KBM-7 (cell line): ENCODE data around the gene FMNL3.
"Not testable (repeated sequence)": the region's sequence is repeated elsewhere in the genome, so short reads cannot be mapped to it uniquely, and the experiment has no call there.

Experiments
- DNase-seq: peaks from one replicate; pipeline ENCODE4 v3.0.0-alpha.2; 2015
- in situ Hi-C: fragments of 300-500 bp; cut with MboI; formaldehyde crosslinking; loops from 2 replicates; pipeline ENCODE4 v1.14.3; 2020; ENCODE audit warnings: low sequenced_read_pairs, low pct_unique_long_range_greater_than_20kb, mixed read lengths

Gene FMNL3

GRCh38 chr12:49717800-49718199 lies 10.6 kb upstream of the FMNL3 start:
- in situ Hi-C loops, DNase-seq: not testable (repeated sequence)

DNA sequence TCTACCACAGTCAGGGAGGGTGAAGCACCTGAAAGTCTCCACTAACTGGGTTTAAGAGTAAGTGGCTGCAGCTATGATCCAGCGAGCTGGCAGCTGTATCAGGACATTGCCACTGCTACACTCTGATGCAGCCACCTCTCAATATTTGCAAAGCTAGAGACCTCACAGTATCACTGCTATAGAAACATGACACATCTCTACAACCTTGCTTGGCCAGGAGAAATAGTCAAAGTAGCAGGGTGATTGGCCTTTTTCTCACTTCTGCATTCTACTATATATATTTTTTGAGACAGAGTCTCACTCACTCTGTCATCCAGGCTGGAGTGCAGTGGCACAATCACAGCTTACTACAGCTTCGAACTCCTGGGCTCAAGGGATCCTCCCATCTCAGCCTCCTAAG lies 9.3 kb upstream of the FMNL3 start:
- no peak for DNase-seq
- in situ Hi-C loops = no loop called here

GRCh38 chr12:49713952-49714351 lies 6.7 kb upstream of the FMNL3 start:
- DNase-seq, in situ Hi-C loops: not testable (repeated sequence)

- DNase-seq = no peak
- in situ Hi-C loops = loop anchor here (10.0 kb wide), 1 partner anchor 54 kb away; no protein-coding TSS in a partner anchor
Measured at GRCh38 chr12:49708851-49709250, 1.6 kb upstream of the FMNL3 start.

- in situ Hi-C loops = loop anchor here (10.0 kb wide), 1 partner anchor 53 kb away; no protein-coding TSS in a partner anchor
- DNase-seq = no peak
Measured at GRCh38 chr12:49707812-49708147, 575 bp upstream of the FMNL3 start.

DNA sequence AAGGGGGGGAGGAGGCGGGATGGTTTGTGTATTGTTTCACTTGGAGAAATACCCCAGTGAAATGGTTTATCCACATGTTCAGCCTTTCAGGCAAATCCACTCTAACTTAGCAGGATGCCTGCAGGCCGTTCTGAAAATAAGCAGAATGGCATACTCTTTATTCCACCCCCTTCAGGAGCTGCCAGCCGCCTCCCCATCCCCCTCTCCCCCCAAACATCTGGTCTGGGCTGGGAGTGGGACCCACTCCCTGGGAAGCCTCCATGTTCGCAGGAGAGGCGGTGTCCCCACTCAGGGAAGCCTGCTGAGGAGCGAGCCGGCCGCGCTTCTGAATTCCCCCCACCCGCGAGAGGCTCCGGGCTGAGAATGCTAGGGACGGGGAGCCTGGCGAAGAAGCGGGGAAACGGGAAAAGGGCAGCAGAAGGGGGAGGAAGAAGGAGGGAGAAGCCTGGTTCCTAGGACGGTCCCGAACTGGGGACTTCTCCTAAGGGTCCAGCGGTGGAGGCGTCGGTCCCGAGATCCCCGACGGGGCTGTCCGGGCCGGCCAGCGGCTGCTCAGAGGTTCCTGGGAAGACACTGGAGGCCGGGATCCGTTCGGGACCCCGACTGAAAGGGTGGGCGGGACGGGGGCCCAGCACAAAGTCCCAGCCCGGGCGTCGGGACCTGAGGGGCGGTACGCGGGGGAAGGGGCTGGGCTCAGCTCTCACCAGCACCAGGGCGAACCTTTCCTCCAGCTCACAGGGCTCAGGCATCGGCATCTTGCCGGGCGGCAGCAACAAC lies 666 bp downstream of the FMNL3 start:
- in situ Hi-C loops = loop anchor here (10.0 kb wide), 1 partner anchor 52 kb away; no protein-coding TSS in a partner anchor
- DNase-seq = peak; percentile 4

DNA sequence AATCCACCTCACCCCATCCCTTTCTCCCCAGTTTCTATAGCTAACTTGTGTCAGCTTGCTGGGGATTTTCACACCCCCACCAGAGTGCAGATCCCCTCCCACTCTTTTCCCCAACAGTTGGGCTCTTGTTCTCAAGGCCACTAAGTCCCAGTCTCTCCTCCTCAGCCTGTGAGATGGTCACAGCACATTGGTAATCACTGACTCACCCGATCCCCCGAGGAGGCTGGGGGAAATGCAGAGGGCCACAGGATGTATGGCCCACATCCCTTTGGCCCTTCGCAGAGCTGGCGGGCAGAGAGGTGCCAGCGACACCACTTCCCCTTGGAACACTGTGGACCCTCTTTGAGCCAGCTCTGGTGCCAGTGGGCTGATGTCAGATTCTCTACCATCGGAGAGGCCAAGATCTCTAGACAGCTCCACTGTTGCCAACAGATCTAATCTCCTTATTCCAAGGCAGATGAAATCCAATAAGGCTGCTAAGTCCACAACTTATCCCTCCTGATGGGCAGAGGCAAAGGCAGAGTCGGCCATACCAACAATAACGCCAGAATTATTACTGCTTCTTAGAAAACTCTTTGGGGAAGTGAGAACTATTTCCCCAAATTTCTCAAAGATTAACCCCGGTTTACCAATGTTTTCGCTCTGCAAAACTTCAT lies 1.6 kb downstream of the FMNL3 start:
- in situ Hi-C loops = loop anchor here (10.0 kb wide), 1 partner anchor 51 kb away; no protein-coding TSS in a partner anchor
- DNase-seq = no peak

DNA sequence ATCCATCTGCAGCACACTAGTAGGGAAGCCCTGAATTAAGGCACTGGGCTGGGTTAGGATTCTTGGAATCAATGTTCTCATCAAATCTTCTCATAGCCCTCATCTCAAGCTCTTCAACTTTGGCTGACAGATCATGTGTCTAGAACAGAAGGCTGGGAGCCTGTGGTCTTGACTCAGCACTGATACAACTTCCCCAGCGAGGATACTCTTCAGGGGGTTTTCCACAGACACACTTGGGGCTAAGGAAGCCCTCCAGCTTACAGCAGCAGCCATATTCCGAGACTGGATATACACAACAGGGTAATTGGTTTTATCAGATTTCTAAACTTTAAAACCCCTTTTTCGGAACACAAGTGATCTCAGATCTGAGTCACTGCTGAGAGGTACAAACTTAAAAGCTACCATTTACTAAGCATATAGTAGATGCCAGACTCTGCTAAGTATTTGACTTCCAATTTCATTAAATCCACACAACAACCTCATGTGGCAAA lies 3.5 kb downstream of the FMNL3 start:
- no peak for DNase-seq
- in situ Hi-C loops = loop anchor here (10.0 kb wide), 1 partner anchor 49 kb away; no protein-coding TSS in a partner anchor

- in situ Hi-C loops = loop anchor here (10.0 kb wide), 1 partner anchor 48 kb away; no protein-coding TSS in a partner anchor
- no peak for DNase-seq
Measured at GRCh38 chr12:49702676-49703215, 4.5 kb downstream of the FMNL3 start.

DNA sequence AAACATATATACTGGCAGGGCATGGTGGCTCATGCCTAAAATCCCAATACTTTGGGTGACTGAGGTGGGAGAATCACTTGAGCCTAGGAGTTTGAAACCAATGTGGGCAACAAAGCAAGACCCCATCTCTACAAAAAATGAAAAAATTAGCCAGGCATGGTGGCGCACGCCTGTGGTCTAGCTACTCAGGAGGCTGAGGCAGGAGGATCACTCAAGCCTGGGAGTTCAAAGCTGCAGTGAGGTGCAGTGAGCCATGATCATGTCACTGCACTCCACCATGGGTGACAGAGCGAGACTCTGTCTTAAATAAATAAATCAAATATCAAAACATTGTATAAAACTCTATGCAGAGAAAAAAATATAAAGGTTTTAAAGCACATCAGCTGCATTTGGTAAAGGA lies 5.2 kb downstream of the FMNL3 start:
- no peak for DNase-seq
- in situ Hi-C loops = loop anchor here (10.0 kb wide), 1 partner anchor 47 kb away; no protein-coding TSS in a partner anchor

DNA sequence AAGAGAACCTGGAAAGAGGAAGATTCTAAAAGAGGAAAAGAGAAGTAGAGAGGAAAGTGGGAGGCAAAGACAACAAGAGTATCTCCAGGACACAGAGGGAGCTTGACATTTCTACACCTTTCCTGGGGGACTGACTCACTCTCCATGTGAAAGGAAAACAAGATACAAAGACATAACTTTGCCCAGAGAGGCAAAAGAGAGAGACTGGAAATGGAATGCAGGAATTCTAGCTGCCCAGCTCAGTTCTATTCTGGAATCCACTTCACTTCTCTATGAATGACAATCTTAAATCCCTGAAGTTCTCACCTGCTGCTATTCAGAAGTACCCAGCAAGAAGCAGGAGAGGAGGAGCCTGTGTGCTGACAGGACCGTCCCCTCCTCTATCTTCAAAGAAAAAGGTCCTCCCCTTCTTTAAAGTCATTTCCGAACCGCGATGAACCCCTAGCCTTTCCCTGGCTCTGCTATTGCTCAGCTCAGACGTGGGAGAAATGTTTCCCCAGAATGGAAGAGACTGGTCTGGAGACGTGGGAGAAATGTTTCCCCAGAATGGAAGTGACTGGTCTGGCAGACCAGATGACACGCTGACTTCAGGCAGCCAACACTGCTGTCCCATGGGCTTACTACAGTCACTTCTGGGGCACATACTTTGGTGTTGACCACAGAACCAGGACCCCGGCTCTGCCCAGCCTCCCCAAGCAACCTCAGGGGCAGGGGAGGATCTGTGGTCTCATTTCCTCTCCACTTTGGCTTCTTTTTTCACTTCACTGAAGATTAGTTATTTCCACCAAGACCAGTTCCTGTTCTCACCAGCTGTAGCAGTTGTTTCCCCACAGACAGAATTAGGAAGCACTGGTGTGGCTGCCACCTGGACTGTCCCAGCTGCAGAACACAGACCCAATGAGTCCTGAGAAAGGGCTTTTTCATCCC lies 8.3 kb downstream of the FMNL3 start:
- DNase-seq = peak; percentile 93
- in situ Hi-C loops = no loop called here

- in situ Hi-C loops = no loop called here
- DNase-seq = no peak
Measured at GRCh38 chr12:49697808-49698207, 9.4 kb downstream of the FMNL3 start.

GRCh38 chr12:49696723-49697122 lies 10.5 kb downstream of the FMNL3 start:
- no peak for DNase-seq
- in situ Hi-C loops = no loop called here

DNA sequence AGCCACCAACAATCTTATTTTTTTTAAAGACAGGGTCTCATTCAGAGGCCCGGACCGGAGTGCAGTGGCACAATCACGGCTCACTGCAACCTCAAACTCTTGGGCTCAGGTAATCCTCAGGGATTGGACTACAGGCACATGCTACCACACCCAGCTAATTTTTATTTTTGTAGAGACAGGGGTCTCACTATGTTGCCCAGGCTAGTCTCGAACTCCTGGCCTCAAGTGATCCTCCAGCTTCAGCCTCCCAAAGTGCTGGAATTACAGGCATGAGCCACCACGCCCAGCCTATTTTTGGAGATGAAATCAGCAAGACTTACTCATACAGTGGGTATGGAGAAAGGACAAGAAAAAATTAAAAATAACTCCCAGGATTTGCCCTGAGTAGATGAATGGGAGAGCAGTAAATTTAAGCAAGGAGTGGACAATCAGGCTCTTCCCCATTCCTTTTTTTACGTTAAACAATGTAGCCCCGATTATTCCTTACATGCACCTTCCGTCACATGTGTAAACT lies 13.2 kb downstream of the FMNL3 start:
- in situ Hi-C loops = no loop called here
- DNase-seq = no peak

- no peak for DNase-seq
- in situ Hi-C loops = no loop called here
Measured at GRCh38 chr12:49692851-49693250, 14.4 kb downstream of the FMNL3 start.

- no peak for DNase-seq
- in situ Hi-C loops = no loop called here
Measured at GRCh38 chr12:49689785-49690184, 17.4 kb downstream of the FMNL3 start.

DNA sequence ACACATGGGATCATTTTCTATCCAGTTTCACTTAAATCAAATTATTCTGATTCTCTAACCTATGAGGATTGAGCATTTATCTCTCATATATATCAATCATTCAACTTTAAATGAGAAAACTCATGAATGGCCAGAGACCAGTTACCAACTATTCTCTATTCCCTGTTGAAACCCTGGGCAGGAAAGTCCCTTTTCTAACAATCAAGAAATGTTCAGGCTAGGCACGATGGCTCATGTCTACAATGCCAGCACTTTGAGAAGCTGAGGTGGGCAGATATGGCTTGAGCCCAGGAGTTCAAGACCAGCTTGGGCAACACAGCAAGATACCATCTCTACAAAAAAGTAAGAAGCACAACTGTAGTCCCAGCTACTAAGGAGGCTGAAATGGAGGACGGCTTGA lies 18.0 kb downstream of the FMNL3 start:
- in situ Hi-C loops = no loop called here
- no peak for DNase-seq

DNA sequence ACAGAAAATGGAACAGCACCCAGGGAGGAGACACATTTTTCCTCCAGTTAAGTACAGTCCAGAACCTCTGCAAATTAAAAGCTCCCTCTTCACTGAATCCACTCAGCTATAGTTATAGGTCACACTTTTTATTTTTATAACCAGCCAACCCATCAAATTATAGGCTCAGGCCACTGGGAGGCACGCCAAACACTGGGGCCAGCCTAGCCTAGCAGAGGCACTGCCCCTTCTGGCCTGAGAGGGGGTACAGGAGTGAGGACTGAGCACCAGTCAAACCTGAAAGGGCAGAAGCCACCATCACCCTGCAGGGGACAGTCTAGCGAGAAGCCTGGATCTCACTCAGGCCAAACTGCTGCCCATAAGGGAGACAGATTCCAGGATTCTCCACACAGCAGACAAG lies 19.3 kb downstream of the FMNL3 start:
- DNase-seq = no peak
- in situ Hi-C loops = no loop called here
